Measurements from ENCODE around the gene GPR12. TPM values are rescaled to one million over a fixed set of nuclear protein-coding genes. Genes with fewer than 3 reads are reported as not detected.

Gene GPR12, protein sequence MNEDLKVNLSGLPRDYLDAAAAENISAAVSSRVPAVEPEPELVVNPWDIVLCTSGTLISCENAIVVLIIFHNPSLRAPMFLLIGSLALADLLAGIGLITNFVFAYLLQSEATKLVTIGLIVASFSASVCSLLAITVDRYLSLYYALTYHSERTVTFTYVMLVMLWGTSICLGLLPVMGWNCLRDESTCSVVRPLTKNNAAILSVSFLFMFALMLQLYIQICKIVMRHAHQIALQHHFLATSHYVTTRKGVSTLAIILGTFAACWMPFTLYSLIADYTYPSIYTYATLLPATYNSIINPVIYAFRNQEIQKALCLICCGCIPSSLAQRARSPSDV
- total RNA-seq (2014; rRNA removed; shearing (Covaris generic)) = not detected in 2 replicates

DNA sequence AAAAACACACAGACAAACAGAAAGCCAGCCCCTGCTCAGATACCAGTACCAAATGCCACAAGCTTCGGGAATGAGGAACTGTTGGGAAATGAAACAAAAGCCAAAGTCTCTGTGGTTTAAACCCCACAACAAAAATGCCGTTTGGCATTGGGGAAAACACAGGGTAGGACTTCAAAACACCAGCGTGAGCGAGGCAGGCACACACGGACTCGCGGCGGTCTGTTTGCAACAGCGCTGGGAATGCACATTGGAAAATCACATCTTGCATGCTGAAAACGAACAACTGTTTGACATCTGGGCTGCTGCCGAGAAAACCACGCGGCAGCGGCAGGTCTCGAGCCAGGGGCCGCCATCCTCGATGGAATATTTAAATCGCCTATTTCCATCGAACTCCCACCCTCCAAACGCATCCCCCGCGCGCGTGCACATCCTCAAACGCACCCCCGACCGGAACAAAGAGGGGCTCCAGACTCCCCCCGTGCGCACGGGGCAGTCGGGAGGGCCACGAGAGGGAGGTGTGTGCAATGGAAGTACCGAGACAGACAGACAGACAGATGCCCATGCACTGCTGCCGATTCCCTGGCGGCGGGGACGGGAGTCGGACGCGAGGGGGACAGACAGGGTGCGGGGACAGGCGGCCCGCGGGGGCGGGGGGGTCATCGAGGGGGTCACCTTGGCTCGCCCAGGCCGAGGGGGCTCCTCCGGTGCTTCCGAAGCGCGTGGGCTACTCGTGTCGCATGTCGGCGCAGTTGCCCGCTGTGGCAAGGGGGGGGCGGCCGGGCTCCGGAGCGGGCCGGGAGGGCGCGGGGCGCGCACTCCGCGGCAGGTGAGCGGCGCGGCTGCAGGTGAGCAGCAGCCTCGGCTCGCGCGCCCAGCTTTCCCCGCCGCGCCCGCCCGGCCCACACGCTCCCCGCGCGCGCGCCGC lies at the start of gene GPR12:
Gene GPR12 (minus strand): TSS at position 880 of the 925 bp plus-strand sequence. CDS start 959 bp downstream, outside the sequence.
- DNase-seq (ENCODE audit: low read depth) = no peak

DNA sequence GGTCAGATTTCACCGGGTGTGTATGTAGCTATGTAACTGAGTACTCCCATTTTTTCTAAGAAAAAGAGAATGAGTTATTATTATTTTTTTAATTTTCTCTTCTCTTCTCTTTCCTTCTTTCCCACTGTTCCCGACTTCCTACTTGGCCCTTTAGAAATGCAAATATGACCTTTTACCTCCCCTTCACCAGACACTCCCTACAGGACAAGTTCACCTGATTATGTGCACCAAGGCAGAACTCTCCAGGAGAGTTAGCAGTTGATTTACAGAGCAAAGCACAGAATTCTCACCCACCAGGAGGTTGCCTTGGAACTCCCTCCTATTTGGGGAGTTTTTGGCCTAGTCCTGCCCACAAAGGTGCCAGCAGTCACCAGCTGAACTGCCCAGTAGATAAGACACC lies 49.5 kb upstream of the GPR12 start:
- DNase-seq (ENCODE audit: low read depth) = no peak

DNA sequence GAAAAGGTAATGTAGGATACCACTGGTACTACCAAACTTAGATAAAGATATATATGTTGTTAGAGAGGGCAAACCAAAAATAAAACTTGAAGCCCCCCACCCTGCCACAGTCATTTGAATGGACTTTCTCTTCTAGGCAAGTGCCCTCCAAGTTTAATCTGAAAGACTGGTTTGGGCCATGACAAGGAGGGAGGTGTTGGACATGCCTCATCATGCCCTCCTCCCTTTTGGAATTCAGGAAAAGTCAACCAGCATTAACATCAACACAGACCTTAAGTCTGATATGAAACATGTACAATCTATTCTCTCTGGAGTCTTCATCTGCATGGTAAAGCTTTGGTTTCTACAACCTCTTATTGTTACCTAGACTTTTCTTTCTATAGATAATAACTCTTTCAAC lies 46.3 kb upstream of the GPR12 start:
- no peak for DNase-seq (ENCODE audit: low read depth)

DNA sequence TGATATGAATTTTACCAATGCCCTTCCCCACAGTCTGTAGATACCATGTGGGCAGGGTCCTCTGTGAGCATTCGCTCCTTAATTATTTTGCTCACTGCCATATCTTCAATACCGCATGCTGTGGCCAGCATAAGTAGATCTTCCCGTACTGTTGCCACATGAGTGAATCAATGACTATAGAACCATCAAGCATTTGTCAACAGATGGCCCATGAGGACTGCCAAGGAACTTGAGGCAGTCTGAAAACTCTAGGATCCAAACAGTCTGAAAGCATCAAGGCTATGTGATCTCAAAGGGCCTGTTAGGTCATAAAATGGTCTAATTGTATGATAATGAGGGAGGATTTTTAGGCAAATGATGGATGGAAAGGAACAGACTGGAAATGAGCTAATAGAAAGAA lies 27.4 kb upstream of the GPR12 start:
- no peak for DNase-seq (ENCODE audit: low read depth)

DNA sequence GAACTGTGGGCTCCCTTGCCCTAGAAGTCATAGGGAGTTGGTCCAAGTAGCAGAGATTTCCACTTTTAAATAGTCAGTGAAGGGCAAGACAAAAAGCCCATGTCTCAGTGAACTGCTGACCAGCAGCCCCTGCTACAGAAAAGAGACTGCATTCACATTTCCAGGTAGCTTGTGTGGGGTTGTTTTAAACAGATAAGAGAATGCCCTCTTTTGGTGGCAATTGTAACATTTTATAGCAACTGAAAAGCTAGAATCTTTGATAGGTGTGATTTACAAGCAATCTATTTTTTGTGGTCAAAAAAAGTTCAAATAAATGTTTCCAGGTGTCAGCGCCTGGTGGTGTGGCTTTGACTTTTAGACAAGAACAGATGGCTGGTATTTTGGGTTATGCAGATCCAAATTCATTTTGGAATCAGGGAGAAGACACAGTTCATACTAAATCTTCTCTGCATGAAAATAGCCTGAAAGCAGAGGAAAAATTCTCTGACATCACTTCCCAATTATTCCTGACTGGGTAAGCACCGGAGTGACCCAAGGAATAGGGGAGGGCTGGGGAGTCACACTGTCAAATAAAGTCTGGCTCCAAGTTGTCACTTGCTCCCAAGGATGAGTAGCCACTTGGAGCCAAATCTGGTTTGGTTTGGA lies 26.2 kb upstream of the GPR12 start:
- DNase-seq (ENCODE audit: low read depth) = no peak

DNA sequence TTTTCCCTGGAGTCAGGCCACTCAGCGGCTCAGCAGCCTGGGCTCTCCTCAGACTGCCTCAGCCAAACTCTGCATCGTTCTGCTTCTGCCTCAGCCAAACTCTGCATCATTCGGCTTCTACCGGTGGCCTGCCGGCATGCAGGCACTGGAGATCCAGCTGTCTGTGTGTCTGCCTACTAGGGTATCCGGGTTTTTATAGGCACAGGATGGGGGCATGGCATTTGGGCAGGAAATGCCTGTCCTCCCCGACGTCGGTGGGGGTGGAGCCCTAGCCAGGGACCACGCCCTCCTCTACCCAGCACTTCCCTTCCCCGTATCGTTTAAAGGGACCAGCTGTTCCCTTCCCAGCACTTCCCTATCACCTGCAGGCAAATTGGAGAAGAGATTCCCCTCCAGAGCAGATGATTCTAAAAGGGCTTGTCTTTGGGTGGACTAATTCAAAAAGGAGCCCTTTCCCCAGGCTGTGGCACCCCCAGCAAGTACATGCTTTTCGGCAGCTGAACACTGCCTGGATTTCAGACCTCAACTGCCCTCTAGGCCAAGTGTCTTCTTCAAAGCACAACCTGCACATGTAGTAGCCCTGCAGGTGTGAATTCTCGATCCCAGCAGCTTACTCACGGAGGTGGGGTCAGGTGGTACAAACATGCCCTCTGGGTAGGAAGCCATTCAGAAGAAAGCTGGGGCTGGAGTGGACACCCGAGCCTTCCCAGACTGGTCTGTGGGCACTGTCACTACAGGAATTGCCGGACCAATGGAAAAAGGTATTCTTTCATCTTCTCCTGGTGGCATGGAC lies 25.4 kb upstream of the GPR12 start:
- DNase-seq (ENCODE audit: low read depth) = peak; percentile 67

DNA sequence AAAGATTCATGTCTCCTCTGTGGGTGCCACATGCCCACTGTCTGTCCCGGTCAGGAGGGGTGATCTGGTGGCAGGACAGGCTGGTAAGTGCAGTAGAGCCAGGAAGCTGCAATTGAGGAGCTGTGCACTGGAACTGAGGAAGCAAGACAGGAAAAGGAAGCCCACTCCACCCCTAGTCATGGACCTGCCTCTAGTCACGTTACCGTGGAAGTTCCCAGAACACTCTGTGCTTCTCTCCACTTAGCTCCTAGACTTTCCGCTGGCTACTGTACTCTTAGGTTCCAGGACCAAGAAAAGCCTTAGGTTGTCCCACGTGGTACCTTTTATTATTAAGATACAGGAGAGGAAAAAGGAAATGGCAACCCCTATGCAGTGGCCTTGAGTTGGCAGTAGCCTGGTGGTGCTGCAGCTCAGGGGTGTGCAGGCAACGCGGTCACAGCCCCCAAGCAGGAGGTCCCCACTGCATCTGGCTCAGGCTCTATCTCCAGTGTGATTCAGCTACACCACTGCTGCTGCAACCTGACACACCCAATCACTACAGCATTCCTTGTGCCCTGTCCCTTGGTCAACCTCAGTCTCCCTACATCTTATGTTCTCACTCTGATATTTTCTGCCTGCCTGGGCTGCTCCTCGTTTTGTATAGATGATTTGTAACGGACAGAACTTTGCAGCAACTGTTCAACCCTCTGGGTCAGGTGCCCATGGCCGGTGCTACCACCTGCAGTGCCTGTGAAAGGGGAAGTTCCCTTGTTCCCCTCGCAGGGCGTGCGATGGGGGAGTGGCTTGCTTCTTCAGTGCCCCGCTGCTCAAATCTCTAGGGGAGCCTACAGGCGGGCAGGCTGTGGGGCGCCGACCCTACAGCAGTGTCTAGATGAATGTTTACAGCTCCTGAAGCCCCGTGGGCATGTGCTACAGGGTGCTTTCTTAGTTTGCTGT lies 24.4 kb upstream of the GPR12 start:
- DNase-seq (ENCODE audit: low read depth) = no peak

DNA sequence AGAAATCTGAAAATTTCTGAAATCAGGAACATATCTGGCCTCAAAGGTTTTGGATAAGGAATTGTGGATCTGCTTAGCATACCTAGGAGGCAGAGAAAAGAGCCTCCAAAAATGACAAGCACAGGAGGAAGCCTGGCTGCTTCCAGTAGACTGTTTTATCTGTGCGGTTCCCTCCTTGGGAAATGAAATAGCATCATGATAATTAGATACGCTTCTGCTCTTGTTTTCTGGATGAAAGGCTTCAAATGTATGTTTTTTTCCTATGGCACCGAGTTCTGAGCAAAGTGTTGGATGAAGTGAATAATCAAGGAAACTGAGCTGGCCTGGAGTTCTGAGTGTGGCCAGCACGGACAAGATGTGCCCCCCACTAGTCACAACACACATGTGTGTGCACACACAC lies 19.8 kb upstream of the GPR12 start:
- no peak for DNase-seq (ENCODE audit: low read depth)

DNA sequence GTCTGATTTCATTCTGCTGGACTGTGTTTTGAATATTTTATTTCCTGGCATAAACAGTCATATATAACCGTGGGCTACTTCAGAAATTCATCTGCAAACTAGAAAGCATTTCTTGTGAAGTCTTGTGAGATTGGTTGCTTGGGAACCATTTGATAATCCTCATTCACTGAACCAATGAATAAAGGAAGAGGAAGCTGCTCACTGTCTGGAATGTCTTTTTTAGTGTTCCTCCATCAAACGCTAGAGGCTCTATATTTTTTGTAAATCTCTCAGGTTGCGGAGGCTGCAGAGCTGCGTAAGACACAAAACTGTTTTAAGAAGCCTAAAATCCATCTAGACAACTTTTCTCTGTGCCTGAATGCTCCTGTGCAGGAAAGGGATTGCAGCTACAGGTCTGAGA lies 18.7 kb upstream of the GPR12 start:
- no peak for DNase-seq (ENCODE audit: low read depth)

DNA sequence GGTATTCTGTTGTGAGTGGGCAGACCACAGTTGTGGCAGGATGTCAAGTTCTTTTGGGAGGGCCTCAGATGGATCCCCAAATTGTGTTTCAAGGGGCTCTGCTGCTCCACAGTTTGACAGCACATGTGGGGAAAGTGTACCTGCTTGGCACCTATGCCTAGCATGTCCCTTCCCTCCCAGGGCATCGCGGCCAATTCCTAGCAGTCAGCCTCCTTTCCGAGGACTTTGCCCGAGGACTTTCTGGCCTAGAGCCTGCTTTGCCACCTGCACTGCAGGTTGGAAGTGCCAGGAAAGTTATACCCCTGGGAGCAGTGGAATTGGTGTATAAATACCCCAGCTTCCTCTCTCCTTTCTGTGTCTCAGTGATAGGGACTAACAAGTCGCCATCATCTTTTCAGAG lies 11.9 kb upstream of the GPR12 start:
- no peak for DNase-seq (ENCODE audit: low read depth)

DNA sequence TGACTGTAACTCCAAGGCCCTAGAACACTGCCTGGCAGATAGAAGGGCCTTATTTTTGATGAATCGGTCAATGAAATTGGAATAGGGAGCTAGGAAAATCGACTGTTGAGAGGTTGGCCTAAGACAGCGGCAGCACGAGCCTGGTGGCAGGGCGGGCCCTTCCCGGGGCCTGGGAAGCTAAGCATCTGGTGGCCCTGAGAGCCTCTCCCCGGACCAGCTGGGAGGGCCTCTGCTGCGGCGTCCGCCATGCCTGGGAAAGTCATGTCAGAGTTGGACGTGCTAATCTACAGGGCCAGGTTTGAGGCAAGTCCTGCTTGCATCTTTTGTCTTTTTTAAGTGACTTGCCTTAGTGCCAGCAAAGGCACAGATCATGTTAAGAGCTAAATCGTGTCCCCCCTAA lies 11.2 kb upstream of the GPR12 start:
- no peak for DNase-seq (ENCODE audit: low read depth)

DNA sequence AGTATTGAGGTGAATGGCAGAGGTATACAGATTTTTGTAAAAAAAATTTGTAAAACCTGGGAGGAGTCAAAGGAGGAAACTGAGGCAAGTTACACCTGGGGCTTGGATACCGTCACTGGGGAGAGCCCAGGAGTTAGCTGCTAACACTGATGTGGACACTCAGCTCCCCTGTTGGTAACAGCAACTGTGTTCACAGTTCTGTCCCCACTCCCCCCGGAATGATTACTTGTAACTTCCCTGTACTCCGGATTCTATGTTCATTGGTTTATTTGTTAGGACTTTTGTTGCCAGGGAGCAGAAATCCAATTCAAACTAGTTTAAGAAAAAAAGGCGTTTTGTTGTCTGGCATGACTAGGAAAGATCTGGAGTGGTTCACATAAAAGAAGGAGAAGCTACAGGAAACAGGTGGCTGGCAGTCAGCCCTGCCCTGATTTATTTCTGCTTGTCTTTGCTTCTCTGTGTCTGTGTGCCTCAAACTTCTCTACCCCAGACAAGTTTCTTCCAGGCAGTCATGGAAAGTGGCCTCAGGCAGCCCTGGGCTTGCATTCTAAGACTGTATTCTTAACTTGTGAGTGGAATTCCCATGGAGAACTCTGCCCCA lies 2.3 kb upstream of the GPR12 start:
- DNase-seq (ENCODE audit: low read depth) = no peak

DNA sequence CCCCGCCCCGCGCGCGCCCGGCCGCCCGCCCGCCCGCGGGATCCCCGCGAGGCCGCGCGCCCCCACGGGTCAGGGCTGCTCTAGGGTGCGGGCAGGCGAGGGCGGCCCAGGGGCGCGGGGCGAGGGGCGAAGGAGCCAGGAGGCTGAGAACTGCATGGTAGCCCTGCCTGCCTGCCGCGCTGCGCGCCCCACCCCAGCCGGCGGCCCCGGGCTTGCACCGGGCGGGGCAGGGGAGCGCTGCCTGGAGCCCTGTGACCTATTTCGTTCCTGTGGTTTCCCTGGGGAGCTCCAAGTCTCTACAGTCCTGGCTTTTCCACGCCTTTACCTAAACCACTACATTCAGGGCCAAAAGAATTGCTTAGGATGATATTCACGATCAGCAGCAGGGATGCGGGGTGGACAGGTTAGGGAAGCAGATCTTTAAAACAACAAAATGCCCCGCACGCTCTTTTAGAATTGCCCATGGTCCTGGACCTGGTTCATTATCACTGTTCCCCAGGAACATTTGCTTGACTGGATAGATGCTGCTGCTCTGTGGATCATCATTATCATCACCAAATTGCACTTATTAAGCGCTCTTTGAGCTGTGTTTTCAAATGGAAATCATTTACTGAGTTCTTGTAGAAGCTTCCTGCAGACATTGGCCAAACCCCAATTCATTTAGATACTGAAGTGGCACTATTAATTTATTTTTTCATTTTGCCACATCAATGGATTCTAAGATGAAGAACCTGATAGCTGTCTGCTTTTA lies 421 bp upstream of the GPR12 start:
- DNase-seq (ENCODE audit: low read depth) = no peak

DNA sequence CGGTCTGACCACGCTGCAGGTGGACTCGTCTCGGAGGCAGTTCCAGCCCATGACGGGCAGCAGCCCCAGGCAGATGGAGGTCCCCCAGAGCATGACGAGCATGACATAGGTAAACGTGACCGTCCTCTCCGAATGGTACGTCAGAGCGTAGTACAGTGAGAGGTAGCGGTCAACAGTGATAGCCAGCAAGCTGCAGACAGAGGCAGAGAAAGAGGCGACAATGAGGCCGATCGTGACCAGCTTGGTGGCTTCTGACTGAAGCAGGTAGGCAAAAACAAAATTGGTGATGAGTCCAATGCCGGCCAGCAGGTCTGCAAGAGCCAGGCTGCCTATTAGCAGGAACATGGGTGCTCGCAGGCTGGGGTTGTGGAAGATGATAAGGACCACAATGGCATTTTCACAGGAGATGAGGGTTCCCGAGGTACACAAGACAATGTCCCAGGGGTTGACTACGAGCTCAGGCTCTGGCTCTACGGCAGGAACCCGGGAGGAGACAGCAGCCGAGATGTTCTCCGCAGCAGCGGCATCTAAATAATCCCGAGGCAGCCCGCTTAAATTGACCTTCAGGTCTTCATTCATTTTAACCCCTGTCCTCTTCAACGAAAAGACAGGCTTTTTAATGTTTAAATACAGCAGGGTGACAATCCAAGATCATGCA lies 1.2 kb downstream of the GPR12 start:
- no peak for DNase-seq (ENCODE audit: low read depth)

DNA sequence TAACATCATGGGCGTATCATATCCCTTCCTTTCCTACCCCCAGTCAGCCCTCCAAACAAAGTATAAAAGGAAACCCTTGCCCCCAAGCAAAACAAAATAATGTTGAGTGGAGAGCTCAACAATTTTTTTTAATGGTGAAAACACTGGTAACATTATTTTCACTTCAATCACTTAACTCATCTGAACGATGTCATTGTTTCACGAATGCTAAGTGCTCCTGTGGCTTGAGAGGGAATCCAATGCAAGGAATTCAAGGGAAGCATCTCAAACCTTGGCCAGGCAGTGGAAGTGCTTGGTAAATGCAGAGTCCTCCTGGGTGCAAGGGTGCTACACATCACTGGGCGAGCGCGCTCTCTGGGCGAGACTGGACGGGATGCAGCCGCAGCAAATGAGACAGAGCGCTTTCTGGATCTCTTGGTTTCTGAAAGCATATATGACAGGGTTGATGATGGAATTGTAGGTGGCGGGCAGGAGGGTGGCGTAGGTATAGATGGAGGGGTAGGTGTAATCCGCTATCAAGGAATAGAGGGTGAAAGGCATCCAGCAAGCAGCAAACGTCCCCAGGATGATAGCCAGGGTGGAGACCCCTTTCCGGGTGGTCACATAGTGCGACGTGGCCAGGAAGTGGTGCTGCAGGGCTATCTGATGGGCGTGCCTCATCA lies 2.0 kb downstream of the GPR12 start:
- DNase-seq (ENCODE audit: low read depth) = no peak

DNA sequence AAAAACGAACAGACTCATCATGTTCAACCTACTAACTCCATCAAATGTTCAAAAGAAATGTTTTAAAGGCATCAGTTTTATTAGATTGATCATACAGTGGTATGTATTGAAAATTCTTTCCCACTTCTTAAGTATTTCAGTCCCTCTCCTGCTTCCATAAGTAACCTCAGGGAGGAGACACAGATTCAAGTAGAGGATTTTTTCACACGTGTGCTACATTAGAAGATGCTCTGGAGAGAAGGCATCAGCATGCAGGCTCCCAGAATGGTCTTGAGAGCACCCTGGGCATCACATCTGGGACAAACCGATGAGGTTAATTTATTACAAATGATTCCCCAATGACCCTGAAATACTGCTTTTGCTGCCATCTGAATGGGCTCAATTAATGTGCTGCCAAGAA lies 3.6 kb downstream of the GPR12 start:
- DNase-seq (ENCODE audit: low read depth) = no peak

DNA sequence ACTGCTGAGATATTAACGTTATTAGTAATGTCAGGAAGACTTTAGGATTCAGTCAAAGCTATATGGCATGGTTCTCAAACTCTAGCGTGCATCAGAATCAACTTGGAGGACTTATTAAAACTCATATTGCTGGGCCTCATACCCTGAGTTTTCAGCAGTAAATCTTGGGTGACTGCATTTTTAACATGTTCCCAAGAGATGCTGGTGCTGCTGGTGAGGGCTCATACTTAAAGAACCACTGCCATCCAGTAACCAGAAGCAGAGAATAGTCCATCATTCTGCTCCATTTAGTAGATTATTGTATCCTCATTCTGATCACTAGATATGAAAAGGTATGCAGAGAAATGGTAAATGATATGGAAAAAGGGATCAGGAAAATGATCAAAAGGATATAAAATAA lies 7.9 kb downstream of the GPR12 start:
- DNase-seq (ENCODE audit: low read depth) = no peak

DNA sequence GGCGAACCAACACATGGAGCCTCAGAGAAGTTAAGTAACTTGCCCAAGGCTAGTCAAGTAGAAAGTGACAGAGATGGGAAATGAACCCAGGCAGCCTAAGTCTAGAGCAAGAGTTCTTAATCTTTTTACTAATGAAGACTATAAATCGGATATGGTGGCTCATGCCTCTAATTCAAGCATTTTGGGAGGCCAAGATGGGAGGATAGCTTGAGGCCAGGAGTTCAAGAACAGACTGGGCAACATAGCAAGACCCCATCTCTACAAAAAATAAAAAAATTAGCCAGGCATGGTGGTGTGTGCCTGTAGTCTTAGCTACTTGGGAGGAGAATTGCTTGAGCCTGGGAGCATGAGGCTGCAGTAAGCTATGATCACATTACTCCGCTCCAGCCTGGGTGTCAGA lies 10.7 kb downstream of the GPR12 start:
- no peak for DNase-seq (ENCODE audit: low read depth)
